COLO668 (cell line): Measurements from ENCODE around the gene TRPV5.
"Not testable (repeated sequence)": the region's sequence is repeated elsewhere in the genome, so short reads cannot be mapped to it uniquely, and the experiment has no call there.

Experiments used
- DNase-seq: peaks from one replicate; lab custom pipeline; 2025; ENCODE audit not compliant: unreplicated experiment; lab: John Stamatoyannopoulos, UW

The TRPV5 gene

GRCh38 chr7:142933624-142934023 is at the start of gene TRPV5:
Gene TRPV5 (minus strand): TSS chr7:142933746. CDS start chr7:142933459, 287 bp downstream.
- DNase-seq, result no peak

GRCh38 chr7:142978402-142978801 is 44.9 kb upstream of the TRPV5 start:
- DNase-seq, result not testable (repeated sequence)

DNA sequence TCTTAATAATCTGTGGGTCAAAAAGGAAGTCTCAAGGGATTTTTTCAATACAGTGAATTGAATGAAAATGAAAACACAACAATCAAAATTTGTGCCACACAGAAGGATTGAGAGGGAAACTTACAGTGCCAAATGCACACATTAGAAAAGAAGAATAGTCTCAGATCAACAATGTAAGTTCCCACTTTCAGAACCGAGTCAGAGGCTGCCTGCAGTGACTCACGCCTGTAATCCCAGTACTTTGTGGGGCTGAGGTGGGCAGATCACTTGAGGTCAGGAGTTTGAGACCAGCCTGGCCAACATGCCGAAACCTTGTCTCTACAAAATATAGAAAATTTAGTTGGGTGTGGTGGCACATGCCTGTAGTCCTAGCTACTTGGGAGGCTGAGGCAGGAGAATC is 41.1 kb upstream of the TRPV5 start:
- DNase-seq, result no peak

DNA sequence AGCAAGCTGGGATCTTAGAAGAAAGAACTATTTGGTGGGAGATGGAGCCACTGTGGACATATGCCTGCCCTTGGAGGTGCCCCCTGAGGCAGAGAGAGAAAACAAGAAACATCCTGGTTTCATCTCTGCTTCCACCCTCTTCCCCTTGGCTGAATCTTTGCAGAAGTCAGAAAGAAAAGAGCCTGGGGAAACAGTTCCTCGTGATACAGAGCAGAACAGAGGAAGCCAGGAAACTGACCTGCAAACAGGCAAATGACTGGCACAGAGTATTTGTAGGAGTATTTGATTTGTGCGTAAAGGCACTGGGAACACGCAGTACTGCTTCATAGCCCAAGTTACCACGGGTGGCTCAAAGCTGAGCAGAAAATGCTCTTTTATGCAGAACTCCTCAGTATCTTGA is 35.6 kb upstream of the TRPV5 start:
- no peak for DNase-seq

- no peak for DNase-seq
These were observed 34.7 kb upstream of the TRPV5 start for GRCh38 chr7:142968229-142968628.

DNA sequence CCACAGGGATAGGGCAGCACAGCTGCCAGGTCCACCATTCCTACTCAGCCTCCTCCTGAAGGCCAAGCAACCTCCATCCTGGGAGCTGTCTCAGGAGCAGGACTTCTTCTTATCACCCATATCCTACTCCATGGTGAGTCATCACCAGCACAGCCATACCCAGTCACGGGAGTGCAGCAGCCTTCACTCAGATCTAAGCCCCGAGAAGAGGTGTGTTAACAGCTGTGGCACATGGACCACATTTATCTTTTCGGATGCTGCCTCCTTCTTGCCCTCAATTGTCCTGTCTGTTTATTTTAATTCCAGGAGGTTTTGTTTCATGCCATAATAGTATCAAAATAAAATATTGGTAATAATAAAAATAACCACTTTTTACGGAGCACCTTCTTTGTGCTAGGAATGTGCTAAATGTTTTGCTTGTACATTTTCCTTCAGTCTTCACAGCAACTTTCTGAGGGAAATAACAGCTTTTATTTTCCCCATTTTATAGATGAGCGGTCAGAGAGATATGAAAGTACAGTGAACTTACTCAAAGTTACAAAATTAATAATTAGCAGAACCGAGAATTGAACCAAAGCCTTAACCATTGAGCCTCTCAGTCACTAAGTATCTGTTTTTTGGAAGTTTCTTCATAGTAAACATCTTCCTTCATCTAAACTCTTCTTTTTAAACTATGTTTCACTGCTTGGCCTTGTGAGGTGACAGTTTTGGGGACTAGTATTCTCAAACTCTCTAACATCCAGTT is 31.1 kb upstream of the TRPV5 start:
- no peak for DNase-seq

- DNase-seq, result no peak
These were observed 30.4 kb upstream of the TRPV5 start for GRCh38 chr7:142963993-142964392.

DNA sequence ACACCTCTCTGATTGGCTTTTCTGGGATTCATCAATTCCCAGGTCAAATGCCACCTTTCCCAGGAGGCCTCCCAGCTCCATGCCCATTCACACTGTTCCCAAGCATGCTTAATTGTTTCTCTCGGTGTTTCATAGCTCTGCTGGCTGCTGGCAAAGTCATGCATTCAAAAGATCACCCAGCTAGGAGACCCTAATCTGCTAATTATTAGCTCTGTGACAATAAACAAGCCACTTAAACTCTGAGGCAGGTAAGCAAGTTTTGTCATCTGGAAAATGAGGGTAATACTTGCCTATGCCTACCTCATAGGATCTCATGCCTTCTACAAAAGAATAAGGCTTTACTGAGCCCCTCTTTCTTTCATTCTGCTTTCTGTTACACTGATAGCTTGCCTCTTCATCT is 29.4 kb upstream of the TRPV5 start:
- no peak for DNase-seq

- DNase-seq, result no peak
These were observed 28.7 kb upstream of the TRPV5 start, which contains the start of gene KEL for GRCh38 chr7:142961973-142962926. Gene KEL (minus strand): TSS chr7:142962363. CDS start chr7:142962206, 157 bp downstream.

DNA sequence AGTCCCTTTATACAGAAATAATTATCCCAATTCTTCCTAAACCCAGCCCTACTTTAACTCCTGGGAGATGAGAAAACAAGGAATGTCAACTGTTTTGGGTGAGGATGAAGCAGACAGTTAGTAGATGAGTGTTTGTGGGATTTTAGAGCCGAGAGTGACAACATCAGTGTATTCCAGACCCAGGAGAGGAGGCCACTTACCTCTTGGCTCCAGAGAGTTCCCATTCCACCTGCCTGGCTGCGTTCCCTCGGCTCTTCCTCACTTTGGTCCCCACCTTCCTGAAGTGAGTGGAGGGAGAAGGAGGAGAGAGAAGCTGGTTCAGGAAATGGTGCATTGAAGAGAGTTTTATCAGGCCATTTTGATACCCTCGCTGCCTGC is 28.0 kb upstream of the TRPV5 start:
- DNase-seq, result no peak

DNA sequence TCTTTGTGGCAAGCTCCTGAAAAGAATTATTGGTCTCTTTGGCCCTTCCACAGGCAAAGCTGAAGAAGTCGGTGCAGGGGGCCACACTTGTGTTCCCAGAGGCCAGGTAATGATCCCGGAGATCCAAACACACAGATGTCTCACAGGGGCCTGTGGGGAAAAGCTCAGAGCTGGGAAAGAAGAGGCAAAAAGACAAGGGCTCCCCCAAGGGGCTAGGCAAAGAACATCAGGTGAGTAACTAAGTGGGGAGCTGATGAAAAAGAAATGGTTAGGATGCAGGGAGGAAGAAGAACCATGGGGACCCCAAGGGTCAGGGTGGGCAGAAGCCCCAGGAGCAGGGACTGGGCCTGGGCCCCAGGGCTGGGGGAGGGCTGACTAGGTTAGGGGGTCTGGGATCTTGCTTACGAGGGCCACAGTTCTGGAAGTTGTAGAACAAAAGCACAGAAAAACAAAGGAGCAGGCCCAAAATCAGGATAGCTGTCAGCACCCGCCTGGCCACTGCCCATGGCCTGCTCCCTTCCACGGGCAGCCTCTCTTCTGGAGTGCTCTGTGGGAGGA is 27.5 kb upstream of the TRPV5 start:
- no peak for DNase-seq

- DNase-seq, result no peak
These were observed 25.7 kb upstream of the TRPV5 start for GRCh38 chr7:142959202-142959601.

DNA sequence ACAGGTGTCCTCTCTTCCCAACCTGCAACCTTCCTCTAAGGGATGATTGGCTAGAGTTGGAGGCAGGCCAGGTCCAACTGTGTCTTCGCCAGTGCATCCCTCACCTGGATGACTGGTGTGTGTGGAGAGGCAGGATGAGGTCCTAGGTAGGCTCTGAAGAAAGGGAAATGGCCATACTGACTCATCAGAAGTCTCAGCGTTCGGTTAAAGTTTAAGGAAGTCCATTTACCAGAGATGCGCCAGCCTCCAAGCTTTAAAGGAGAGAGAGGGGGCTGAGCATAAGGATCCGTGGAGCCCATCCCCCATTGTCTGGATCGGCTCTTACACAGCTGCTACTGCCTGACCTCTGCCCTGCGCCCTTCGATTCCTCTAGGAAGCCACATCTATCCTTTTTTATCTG is 24.2 kb upstream of the TRPV5 start:
- no peak for DNase-seq

DNA sequence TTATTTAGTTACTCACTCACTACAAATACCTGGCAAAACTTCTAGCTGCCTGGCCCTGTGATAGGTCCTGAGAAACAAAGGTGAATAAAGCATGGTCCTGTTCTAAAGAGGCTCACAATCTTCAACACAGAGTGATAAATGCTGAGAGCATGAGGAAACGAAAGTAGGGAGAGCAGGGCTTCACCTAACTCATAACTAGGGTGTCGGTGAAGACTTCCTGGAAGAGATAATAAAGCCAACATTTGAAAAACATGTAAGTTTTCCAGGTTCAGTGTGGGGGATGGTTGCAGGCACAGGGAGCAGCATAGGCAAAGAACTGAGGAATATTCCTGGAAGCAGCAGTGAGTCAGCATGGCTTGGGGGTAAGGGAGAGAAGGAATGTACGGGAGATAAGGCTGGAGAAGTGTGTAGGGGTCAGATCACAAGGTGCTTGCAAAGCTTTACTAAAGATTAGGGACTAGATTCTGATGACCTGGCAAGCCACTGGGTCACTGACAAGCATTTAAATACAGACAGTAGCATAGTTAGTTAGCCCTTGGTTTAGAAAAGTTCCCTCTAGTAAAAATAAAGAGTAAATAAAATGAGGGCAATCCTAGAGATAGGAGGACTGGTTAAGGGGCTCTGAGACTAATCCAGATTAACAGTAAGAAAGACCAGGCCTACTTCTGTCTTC is 23.5 kb upstream of the TRPV5 start:
- DNase-seq, result no peak

DNA sequence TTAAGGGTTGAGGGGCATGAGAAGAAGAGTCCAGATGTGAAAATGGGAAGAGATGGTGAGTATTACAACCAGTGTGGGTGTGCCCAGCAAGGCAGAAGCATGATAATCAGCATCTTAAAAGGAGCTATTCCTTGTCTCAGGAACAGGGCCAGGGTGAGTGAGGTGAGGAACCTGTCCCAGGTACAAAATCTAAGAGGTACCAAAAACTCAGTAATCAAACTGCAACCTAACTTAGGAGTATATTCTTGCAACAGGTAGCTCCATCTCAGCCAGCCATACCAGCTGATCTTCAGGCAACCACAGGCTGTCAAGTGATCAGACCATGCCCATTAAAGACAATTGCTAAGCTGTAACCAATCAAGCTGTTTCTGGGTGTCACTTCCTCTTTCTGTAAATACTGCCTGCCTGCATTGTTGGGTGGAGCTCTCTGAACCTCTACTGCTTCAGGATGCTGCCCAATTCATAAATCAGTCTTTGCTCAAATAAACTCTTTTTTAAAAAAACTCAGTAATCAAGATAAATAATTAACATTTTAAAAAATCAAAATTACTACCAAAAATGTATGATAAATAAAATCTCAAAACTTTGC is 21.2 kb upstream of the TRPV5 start:
- DNase-seq, result no peak

DNA sequence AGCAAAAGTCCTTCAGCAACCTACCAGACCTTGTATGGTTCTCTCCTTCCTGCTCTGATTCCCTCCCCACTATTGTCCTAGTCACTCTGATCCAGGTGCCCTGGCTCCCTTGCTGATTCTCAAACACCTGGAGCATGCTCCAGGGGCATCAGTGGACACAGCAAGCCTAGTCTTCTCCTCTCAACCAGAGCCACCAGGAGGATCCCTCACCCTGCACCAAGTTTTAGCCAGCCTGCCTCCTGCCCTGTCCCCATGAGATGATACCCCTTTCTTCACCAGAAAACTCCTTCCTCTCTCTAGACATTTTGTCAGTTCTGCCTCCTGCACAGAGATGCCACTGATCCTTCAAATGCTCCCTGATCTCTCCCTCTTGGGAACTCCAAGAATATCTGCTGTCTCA is 16.7 kb upstream of the TRPV5 start:
- DNase-seq, result no peak

GRCh38 chr7:142948603-142949002 is 15.1 kb upstream of the TRPV5 start:
- no peak for DNase-seq

- DNase-seq, result no peak
These were observed 11.5 kb upstream of the TRPV5 start for GRCh38 chr7:142945001-142945400.

DNA sequence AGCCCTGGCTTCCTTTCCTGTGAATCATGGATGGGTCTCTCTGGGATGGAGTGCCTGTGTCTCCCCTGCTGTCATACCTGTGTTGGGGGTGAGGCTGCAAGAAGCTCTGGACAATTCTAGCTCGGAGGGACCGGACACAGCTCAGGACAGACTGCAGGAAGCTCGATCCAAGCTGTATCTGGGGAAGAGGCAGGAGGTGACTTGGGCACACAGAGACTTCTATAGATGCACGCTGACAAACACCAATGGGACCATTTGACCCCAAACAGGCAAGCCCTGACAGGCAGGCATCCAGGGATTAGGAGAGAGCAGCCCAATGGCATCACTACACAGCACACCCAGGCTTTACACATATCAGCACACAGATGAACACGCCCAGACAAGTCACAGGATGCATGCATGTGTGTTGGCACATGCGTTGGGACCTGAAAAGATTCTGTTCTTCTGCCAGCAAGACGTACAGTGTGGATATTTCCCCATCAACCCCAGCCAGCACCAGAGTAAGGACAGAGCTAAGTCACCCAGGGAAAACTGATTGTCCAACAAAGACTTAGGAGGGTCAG is 10.2 kb upstream of the TRPV5 start:
- DNase-seq, result no peak

DNA sequence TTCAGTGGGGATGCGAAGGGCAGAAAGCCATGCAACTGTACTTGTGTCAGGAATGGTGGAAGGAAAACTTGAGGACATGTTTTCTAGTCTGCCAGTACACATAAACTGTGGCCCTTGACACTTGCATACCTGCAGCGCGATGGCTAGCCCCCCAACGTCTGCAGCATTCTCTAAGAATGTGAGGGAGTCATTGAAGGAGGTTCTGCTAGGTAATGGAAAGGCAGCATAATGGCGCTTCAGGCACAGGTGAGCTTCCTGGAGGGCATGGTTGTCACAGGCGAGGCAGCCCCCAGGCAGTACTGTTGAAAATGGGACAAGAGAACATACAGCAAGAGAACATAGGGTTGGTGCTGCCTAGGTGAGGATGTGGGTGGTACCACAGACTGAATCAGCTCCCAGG is 9.2 kb upstream of the TRPV5 start:
- DNase-seq, result no peak

DNA sequence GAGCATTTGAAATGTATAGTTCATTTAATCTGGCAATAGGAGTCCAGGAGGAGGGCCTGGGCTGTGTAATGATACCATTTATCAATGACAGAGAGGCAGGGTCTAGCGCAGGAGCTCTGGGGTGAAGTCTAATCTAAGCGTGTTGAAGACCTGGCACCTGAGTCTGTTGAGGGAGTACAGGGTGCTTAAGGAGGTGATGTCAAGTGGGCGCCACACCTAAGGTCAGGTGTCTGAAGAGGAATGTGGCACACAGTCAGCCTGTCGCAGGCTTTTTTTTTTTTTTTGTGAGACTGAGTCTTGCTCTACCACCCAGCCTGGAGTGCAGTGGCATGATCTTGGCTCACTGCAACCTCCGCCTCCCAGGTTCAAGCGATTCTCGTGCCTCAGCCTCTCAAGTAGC is 8.0 kb upstream of the TRPV5 start:
- DNase-seq, result no peak
